ENCODE data around the gene CHCHD3.

DNA sequence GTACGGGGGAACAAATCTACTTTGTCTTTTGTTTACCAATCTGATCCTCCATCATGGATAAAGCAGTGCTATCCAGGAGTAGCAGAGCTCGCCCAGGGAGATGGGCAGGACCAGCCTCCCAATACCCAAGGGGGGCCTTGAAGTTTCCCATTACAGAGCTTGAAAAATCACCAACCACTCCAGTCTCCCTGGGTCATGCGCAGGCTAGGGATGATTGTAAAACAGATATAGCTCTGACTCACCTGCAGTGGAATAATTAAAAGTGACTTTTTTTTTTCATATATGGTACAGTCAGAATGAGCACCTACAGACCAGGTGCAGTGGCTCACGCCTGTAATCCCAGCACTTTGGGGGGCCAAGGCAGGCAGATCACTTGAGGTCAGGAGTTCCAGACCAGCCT lies 301.1 kb downstream of the CHCHD3 start:
- no peak for TF ChIP-seq ZNF404 (tag by site-specific recombination; IDR thresholded peaks at IDR 0.05)
- TF ChIP-seq, protein P1, sequence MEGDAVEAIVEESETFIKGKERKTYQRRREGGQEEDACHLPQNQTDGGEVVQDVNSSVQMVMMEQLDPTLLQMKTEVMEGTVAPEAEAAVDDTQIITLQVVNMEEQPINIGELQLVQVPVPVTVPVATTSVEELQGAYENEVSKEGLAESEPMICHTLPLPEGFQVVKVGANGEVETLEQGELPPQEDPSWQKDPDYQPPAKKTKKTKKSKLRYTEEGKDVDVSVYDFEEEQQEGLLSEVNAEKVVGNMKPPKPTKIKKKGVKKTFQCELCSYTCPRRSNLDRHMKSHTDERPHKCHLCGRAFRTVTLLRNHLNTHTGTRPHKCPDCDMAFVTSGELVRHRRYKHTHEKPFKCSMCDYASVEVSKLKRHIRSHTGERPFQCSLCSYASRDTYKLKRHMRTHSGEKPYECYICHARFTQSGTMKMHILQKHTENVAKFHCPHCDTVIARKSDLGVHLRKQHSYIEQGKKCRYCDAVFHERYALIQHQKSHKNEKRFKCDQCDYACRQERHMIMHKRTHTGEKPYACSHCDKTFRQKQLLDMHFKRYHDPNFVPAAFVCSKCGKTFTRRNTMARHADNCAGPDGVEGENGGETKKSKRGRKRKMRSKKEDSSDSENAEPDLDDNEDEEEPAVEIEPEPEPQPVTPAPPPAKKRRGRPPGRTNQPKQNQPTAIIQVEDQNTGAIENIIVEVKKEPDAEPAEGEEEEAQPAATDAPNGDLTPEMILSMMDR (tag by site-specific recombination; IDR thresholded peaks at IDR 0.05) = no peak
- TF ChIP-seq HOXD13 (CRISPR knock-in tag; IDR thresholded peaks at IDR 0.05; ENCODE audit: borderline replicate concordance) = no peak
- TF ChIP-seq, protein P2, sequence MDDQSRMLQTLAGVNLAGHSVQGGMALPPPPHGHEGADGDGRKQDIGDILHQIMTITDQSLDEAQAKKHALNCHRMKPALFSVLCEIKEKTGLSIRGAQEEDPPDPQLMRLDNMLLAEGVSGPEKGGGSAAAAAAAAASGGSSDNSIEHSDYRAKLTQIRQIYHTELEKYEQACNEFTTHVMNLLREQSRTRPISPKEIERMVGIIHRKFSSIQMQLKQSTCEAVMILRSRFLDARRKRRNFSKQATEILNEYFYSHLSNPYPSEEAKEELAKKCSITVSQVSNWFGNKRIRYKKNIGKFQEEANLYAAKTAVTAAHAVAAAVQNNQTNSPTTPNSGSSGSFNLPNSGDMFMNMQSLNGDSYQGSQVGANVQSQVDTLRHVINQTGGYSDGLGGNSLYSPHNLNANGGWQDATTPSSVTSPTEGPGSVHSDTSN (CRISPR knock-in tag; IDR thresholded peaks at IDR 0.05) = no peak
- no peak for TF ChIP-seq ZNF426 (tag by site-specific recombination; IDR thresholded peaks at IDR 0.05)
